NT2/D1 (cell line): ENCODE measurements around the gene ANK3.

Experiments
- YY1 ChIP-seq: IDR thresholded peaks from 2 replicates; pipeline ENCODE4 v1.6.1; 2011; ENCODE audit not compliant: insufficient read length, insufficient read depth
- ZNF274 ChIP-seq: IDR thresholded peaks from 2 replicates; pipeline ENCODE4 v1.6.1; 2011; ENCODE audit warnings: mild to moderate bottlenecking, low read depth, low read length

GRCh38 chr10:60175441-60175971 lies 214.2 kb downstream of the ANK3 start:
- no peak for TF ChIP-seq ZNF274
- TF ChIP-seq YY1: no peak
